Left renal cortex interstitium (tissue), 4 donors: ENCODE data around the gene SCMH1. TPM values are rescaled to one million over a fixed set of nuclear protein-coding genes. Genes with fewer than 3 reads are reported as not detected.

ENCODE experiments used
- DNase-seq, 4 donors: peaks; one replicate each; pipeline ENCODE4 v3.0.0-alpha.2; 2013; ENCODE audit warnings: low read depth in 4 of 4, low spot score in 2 of 4, missing footprints in 1 of 4
- polyA plus RNA-seq, 4 donors: library from polyadenylated mRNA; unstranded; fragments of 120-200 nt; gene quantifications; one replicate each; pipeline ENCODE4 v1.2.1, GENCODE V29; 2013; ENCODE audit not compliant: insufficient read length in 4 of 4

The SCMH1 gene
- polyA plus RNA-seq, 4 donors = 36.0 to 51.7 (median 40.0) TPM

DNA sequence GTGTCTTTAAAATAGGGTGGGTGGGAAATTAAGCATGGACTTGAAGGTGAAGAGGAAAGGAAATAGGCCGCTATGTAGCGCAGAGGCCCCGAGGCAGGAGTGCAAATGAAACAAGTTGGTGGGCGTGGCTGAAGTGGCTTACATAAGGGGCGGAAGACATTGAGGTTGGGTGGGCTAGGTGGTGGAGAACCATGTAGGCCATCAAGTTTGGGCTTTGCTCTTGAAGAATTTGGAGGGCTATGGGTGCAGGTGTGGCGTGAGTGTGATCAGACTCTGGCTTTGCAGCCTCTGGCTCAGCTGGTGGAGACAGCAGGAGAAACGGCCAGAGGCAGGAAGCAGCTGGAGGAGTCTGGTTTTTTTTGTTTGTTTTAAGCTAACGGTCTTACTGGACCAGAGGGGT, 227.2 kb downstream of the SCMH1 start:
- no peak for DNase-seq

- no peak for DNase-seq
Observed at GRCh38 chr1:41013796-41014195, 228.3 kb downstream of the SCMH1 start.

DNA sequence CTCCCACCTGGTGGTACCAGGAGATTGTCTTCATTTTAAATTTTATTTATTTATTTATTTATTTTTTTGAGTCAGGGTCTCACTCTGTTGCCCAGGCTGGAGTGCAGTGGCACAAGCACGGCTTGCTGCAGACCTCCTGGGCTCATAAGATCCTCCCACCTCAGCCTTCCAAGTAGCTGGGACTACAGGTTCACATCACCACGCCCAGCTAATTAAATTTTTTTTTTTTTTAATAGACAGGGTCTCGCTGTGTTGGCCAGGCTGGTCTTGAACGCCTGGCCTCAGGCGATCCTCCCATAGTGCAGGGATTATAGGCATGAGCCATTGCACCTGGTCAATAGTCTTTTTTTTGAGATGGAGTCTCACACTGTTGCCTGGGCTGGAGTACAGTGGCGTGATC, 229.1 kb downstream of the SCMH1 start:
- no peak for DNase-seq

- no peak for DNase-seq
Observed at GRCh38 chr1:41010345-41010744, 231.8 kb downstream of the SCMH1 start.

DNA sequence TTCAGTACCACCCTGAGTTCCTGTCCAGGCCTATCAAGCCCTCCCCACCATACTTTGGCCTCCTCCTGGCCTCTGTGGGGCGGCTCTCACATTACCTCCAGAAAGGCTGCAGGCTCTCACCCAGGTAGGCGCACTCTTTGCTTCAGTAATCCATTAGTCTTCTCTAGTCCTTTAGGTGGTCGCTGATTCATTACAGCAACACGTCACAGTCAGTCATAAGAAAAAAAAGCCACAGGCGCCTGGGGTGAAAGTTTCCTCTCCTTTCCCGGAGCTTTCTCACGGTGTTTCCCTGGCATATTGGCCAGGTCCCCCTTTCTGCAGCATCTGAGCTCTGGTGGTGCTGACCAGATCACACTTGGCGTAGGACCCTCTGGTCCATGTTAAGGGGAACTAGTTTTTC, 232.6 kb downstream of the SCMH1 start:
- DNase-seq = no peak

DNA sequence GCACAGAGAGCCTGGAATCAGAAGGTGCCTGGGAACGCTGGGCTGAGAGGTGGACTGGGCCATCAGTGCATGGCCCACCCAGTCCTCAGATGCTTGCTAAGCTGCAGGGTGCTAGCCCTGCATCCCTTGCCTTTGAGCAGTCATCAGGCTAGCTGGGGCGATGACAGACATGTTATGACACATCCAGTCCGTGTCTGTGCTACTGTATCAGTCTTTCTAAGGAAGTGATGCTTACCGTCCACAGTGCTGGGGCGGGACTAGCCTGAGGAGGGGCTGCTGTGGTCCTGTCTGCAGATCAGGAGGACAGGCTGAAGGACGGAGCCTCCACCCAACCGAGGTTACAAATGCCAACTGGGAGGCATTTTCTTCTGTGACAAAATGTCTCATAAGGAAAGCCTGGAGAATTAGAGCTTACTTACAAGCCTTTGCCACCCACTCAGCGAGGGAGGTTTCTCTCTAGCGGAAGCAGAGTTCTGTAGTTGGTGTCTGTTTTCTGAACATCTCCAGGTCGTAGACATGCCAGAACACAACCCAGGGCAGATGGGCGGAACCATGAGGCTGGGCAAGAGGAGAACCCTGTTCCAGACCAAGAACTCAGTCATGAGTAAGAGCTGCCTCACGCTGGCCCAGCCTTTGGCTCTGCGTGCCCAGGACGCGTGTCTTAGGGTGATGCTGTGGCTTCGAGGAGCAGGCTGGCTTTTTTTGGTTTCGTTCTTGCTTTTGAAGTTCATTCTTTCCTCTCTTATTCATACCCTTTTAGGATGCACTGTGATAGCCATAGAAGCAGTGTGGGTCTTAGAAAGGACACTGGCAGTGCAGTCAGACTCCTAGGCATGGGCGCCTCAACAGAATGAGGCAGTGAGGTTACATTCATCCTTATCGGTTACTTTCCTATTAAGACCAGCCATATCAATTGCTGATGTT, 234.9 kb downstream of the SCMH1 start:
- no peak for DNase-seq

DNA sequence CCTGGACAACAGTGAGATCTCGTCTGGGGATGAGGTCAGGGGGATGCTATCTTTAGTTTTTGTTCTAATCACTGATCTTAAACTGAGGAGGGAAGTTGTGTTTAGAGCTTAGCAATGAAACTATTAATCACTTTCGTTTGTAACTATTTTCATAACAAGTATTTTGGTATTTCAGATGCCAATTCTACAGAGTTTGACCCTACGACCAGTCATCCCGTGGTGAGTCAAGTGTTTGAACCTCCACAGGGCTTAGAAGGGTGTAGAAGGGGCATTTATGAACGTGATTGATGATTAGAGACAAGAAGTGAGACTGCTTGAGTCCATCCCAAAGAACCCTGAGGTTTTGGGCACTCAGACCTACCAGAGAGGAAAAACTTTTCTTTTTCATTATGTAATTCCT, 236.2 kb downstream of the SCMH1 start:
- DNase-seq = no peak

DNA sequence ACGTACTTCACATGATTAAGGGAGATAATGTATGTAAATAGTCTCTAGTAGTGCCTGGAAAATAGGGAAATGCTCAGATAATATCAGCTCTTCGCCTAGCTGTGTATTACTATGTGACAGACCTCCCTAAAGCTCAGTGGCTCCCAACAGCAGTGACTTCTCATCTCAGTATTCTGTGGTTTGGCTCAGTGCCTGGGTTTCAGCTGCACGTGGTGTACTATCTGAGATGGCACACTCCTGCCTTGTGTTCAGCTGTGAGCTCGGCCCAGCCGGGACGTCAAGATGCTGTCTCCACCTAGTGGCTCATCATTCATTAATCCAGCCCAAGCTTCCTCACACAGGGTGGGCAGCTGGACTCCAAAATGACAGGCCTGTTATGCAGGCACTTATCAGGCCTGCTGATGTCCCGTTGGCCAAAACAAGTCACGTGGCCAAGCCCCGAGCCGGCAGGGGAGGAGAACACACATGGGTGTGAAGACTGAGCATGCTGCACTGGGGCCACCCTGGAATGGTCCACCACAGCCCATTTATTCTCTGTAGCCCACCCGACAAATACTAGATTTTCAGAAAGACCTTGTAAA, 238.4 kb downstream of the SCMH1 start:
- peak in 3 of 4 donors; percentile 51 to 77 (median 66) for DNase-seq

DNA sequence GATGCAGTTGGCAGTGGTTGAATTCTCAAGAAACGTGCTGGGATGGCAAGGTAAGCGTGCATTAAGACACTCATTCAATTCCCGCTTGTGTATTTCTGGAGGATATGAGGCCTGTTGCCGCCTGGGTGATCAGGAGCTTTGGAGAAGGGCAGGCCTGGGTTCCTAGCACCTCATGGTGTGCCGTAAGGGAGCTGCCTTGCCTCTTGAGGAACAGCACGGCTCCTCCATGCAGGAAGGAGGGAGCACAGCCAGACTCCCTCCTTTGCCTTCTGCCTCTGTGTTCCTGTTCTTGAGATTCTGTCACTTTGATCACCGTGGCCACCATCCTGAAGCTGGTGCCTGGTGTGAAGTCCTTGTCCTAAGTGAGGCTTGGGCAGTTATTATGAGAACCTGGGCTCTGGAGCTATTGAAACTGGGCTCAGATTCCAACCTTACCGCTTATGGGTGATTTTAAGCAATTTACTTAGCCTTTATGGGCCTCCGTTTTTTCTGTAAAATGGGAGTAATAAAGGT, 238.9 kb downstream of the SCMH1 start:
- DNase-seq = no peak

GRCh38 chr1:40998668-40999067, 243.4 kb downstream of the SCMH1 start:
- DNase-seq = no peak

GRCh38 chr1:40997096-40997495, 245.0 kb downstream of the SCMH1 start:
- DNase-seq = no peak

DNA sequence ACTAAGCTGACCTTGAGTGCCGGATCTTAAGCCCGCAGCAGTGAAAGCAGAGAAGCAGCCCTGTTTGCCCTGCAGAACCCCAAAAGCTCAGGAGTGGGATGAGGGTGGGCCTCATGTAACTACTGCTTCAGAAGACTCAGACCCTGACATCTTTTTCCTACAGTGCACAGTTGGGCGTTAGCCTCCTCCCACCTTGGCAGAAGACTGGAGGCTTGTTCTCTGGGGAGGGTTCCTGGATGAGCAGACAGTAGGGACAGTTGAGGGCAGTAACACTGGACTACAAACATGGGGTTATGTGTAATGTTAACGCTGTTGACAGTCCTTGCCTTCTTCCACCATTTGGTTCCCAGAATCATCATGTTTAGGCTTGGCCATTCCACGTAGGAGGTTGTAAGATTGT, 253.0 kb downstream of the SCMH1 start:
- no peak for DNase-seq

DNA sequence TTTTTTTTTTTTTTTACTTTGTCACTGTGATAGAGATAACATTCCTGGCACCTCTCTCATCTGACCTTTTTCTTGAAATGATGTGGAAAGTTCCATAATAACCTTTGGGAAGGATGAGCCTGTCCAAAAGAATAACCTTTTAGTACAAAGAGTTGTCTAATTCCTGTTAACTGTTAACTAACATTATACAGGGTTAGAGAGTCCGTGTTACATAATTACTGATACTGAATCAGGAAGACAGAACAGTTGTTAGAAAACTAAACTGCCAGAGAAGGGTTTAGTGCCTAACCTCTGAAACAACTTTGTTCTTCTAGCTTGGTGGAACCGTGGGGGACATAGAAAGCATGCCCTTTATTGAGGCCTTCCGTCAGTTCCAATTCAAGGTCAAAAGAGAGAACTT, 253.8 kb downstream of the SCMH1 start:
- no peak for DNase-seq

DNA sequence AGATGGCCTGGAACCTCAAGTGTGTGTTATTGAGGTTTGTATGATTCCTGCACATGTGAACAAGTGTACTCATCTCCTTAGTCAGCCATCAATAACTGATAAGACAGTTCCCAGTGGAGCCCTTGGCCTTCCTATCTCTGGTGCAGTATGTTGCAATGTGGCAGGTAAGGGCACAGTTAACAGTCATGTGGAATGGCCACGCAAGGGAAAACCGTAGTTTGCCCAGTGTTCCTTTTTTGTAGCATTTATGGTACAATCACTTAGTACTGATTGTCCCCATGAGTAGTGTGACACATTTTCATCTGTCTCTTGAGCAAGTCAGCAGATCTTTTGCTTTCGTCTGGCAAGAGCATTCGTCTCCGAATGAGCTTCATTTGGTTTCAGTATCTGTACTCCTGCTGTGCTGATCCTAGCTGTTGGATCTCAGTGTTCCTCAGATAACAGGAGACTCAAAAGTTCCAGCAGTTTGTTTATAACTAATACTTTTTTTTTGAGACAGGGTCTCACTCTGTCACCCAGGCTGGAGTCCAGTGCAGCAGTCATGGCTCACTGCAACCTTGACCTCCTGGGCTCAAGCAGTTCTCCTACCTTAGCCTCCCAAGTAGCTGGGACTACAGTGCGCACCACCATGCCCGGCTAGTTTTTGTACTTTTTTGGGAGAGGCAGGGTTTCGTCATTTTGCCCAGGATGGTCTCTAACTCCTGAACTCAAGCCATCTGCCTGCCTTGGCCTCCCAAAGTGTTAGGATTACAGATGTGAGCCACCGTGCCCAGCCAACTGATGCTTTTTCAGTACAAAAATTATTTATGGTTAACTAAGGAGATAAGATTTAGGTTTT, 254.4 kb downstream of the SCMH1 start:
- no peak for DNase-seq

GRCh38 chr1:40986956-40987355, 255.2 kb downstream of the SCMH1 start:
- no peak for DNase-seq

DNA sequence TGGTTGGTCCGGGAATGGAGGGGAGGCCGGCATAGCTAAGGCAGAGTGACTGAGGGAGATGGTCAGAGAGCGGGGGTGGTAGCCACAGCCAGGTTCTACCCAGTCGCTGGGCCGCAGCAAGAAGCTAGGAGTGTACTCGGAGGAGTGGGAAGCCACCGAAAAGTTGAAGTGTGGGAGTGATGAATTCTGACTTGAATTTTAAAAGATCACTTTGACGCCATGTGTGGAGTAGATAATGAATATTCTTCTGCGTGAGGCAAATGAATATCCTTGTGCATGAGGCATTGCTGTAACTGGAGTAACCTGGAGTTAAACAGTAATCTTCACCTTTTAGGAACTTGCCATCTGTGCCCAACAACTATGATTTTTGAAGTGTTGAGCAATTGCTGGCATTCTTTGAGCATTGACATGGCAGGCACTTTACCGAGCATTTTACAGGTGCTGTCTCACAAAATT, 255.8 kb downstream of the SCMH1 start:
- no peak for DNase-seq

DNA sequence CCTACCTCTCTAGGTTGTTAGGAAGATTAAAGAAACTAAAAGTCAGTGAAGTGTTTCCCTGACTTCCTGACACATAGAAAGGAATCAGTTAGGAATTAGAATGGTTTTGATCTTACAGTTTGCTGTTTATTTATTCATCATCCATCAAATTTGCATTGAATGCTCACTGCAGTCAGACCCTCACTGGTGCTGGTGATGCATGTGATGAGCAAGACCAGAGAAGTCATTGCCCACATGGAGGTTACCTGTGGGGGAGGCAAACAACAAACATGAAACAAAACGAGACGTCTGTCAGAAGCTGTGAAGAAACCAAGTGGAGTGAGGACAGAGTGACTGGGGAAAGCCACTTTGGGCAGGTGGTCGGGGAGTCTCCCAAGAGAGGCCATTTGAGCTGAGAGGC, 256.2 kb downstream of the SCMH1 start:
- no peak for DNase-seq

- DNase-seq = no peak
Observed at GRCh38 chr1:40985161-40985560, 256.9 kb downstream of the SCMH1 start.

DNA sequence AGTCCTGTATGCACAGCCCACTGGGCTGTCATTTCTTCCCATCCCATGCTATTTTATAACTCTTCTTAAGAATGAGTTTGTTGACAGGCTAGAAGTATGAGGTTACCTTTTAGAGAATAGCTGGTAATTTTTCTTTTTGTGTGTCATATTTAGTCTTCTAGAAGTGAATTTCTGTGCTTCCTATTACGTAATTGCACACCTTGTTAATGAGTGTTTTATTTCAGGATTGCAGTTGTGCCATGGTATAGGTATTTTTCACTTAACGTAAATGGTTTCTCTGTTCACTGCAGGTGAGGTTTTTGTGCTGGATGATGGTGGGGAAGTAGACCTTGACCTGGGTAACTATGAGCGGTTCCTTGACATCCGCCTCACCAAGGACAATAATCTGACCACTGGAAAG, 257.6 kb downstream of the SCMH1 start:
- DNase-seq = no peak

DNA sequence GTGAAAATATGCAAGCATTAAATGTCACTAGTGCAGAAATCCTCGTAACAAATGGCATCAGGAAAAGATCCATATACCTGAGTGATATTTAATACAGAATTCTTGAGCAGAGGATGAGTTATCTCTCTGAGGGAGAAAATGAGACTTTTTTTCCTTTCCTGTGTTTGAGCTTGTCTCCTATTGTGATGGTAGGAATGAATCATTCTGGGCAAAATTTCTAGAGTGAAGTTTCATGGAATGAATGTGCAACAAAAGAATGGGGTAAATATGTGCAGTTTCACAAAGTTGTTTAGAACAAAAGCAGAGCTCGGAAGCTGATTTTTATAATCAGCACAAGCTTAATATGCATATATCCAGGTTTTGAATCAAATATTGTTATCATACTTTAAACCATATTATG, 258.0 kb downstream of the SCMH1 start:
- no peak for DNase-seq

- no peak for DNase-seq
Observed at GRCh38 chr1:40983286-40983685, 258.8 kb downstream of the SCMH1 start.
